Mesothelial cell of epicardium (in vitro differentiated cells): ENCODE results near the gene PEAK1. TPM values are rescaled to one million over a fixed set of nuclear protein-coding genes. Genes with fewer than 3 reads are reported as not detected.

Experiments used
- DNase-seq, 2 experiments: peaks; one replicate each; pipeline ENCODE4 v3.0.0; 2021; ENCODE audit warnings: low spot score in 2 of 2; ENCODE audit not compliant: unreplicated experiment in 2 of 2
- H3K27ac Mint-ChIP-seq: 2 replicates; pipeline ENCODE4 v1.8.0; 2021; ENCODE audit warnings: mixed read lengths
- H3K27me3 Mint-ChIP-seq: 2 replicates; pipeline ENCODE4 v1.8.0; 2021; ENCODE audit warnings: low read depth, mixed read lengths
- H3K36me3 Mint-ChIP-seq: 2 replicates; pipeline ENCODE4 v1.8.0; 2021; ENCODE audit warnings: mixed read lengths
- H3K4me1 Mint-ChIP-seq: 2 replicates; pipeline ENCODE4 v1.8.0; 2021; ENCODE audit warnings: mixed read lengths
- H3K4me3 Mint-ChIP-seq: 2 replicates; pipeline ENCODE4 v1.8.0; 2021; ENCODE audit warnings: mild to moderate bottlenecking, moderate library complexity, mixed read lengths
- H3K9me3 Mint-ChIP-seq: 2 replicates; pipeline ENCODE4 v1.8.0; 2021; ENCODE audit warnings: mixed read lengths
- total RNA-seq: library from RNA; stranded (reverse); gene quantifications from 3 replicates; pipeline ENCODE4 v1.2.1, GENCODE V29; 2021
- TF ChIP-seq, protein P1 (sequence below): fragments of 200-600 bp; sonication (generic); IDR thresholded peaks from one replicate; pipeline ENCODE4 v1.5.0; 2021; ENCODE audit warnings: antibody characterized with exemption; ENCODE audit not compliant: unreplicated experiment

Gene PEAK1
- total RNA-seq, 1 donor from 2014 or later = 92.3 TPM

DNA sequence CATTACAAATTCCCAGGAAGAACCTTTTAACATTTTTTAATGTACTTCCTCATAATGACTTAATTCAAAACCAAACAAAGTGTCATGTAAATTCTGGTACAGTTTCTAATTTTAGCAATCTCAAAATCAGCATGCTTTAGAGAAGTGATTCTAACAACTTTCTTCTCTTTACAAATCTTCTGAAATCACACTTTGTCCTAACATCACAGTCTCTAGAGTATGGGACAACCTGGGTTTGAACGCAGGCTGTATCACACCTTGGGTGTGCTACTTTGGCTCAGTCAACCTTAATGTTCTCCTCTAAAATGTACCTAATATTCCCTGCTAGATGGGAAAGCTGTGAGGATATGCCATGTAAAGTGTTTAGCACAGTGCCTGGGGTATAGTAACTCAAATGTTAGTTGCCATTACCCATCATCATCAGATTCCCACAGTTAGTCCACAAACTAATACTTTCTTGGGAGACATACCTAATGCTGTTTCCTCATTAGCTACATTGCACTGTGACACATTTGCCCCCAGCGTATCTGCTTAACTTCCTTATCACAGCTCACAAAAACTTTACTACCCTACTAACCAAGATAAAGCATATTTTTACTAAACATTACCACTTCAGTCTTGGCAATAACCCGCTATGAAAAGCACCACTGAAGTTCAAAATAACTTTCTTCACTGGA, 352.1 kb downstream of the PEAK1 start:
- DNase-seq = no peak
- peaks cover 57% of the 10 kb centered on the region for H3K4me1 Mint-ChIP-seq
- no peak overlapping the region for H3K4me3 Mint-ChIP-seq
- no peaks in the 10 kb centered on the region for H3K9me3 Mint-ChIP-seq
- H3K36me3 Mint-ChIP-seq = peaks cover 2% of the 10 kb centered on the region
- no peaks in the 10 kb centered on the region for H3K27me3 Mint-ChIP-seq
- H3K27ac Mint-ChIP-seq = peak overlapping the region; percentile 41
- TF ChIP-seq, protein P1, sequence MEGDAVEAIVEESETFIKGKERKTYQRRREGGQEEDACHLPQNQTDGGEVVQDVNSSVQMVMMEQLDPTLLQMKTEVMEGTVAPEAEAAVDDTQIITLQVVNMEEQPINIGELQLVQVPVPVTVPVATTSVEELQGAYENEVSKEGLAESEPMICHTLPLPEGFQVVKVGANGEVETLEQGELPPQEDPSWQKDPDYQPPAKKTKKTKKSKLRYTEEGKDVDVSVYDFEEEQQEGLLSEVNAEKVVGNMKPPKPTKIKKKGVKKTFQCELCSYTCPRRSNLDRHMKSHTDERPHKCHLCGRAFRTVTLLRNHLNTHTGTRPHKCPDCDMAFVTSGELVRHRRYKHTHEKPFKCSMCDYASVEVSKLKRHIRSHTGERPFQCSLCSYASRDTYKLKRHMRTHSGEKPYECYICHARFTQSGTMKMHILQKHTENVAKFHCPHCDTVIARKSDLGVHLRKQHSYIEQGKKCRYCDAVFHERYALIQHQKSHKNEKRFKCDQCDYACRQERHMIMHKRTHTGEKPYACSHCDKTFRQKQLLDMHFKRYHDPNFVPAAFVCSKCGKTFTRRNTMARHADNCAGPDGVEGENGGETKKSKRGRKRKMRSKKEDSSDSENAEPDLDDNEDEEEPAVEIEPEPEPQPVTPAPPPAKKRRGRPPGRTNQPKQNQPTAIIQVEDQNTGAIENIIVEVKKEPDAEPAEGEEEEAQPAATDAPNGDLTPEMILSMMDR = no peak

DNA sequence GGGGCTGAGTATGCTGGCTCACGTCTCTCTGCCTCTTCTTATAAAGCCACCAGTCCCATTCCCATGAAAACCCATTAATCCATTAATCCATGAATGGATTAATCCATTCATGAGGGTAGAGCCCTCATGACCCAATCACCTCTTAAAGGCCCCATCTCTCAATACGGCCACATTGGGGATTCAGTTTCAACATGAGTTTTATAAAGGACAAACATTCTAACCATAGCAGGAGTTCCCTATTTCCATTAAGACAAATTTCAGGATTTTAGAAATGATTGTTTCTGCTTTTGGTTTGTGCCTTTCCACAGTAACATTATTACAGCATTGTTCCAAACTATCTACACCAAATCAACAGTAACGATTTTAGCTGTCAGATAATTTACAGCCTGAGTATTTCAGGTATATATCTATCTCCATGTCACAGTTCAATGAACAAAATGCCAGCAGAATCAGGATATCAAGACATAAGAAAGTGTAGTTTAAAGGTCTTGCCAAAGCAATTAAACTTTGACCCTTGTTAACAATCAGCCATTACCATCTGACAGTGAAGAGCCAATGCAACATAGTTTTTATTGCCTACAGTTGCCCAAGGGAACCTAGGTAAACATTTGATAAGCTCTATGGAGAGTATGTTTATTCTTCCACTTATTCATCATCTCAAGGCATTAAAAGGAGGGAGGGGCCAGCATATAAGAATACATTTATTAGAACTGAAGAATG, 352.8 kb downstream of the PEAK1 start:
- TF ChIP-seq, protein P1 = no peak
- Mint-ChIP-seq H3K9me3 (no peaks in the 10 kb centered on the region), H3K36me3 (peaks cover 2% of the 10 kb centered on the region), H3K4me3 (no peak overlapping the region), H3K27me3 (no peaks in the 10 kb centered on the region), H3K27ac (peak overlapping the region; percentile 31), H3K4me1 (peaks cover 61% of the 10 kb centered on the region)
- no peak for DNase-seq

DNA sequence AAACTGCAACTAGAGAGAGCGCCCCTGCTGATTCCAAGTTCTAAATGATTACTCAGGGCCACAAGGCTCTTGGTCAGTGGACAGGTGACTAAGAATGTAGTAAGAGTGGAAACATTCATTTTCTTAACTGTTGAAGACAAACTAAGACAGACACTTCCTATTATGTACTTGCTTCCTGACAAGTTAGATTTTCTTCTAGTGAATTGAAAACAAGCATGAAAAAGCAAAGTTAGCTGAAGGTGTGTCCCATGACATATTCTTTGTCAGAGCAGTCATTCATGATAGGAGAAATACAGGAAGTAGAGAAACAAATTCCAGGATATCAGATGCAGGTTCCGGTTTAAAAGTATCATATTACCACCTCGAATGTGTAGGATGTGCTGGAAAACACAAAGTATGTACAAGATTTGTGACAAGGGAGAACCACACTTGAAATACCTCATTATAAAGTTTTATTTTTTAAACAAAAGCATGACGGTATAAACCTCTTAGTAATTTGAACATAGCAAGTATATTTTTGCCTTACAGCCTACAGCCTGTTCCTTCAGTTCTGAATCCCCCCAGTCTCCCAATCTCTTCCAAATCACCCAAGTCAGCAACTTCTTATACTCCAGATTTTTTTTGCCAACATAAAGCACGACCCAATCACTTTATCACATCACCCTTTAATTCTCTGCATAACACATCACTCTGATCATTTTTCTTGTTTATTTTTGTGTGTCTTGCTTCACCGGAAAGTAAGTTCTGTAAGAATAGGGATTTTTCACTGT, 355.2 kb downstream of the PEAK1 start:
- H3K27ac Mint-ChIP-seq = peak overlapping the region; percentile 91
- H3K27me3 Mint-ChIP-seq = no peaks in the 10 kb centered on the region
- peaks cover 66% of the 10 kb centered on the region for H3K4me1 Mint-ChIP-seq
- TF ChIP-seq, protein P1 = no peak
- no peak for DNase-seq
- H3K9me3 Mint-ChIP-seq = no peaks in the 10 kb centered on the region
- H3K4me3 Mint-ChIP-seq = no peak overlapping the region
- H3K36me3 Mint-ChIP-seq = peaks cover 2% of the 10 kb centered on the region

DNA sequence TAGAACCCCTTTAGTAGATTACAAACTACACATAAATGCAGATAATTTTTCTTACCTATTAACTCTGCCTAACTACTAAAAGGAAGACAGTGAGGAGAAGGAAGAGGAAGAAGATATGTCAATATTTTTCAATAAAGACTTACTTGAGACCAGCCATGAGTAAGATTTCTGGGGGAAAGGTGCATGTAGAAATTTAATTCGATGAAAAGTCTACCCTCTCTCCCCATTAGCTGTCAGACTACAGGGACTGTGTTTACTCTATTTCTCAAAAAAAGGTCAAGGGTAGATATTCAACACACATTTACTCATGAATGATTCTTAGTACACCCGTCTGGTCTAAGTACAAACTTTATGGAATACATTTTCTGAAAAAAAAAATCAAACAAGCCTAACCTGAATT, 355.8 kb downstream of the PEAK1 start:
- Mint-ChIP-seq H3K27ac (peak overlapping the region; percentile 27), H3K27me3 (no peaks in the 10 kb centered on the region), H3K4me3 (no peak overlapping the region), H3K36me3 (peaks cover 2% of the 10 kb centered on the region), H3K9me3 (no peaks in the 10 kb centered on the region), H3K4me1 (peaks cover 65% of the 10 kb centered on the region)
- TF ChIP-seq, protein P1 = no peak
- no peak for DNase-seq

DNA sequence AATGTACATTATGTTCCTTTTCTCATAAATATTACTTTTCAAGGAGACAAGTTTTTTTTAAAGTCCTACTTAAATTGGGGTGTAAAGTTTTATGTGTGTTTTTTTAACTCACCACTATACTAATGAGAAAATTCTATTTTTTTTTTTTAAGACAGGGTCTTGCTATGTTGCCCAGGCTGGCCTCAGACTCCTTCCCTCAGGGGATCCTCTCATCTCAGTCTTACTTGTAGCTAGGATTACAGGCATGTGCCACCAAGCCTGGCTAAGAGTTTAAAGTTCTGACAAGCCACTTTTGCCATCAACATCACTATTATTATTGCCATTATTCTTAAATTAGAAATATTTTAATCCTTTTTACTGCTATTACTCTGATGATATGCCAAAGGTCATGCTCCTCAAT, 356.7 kb downstream of the PEAK1 start:
- no peak for DNase-seq
- H3K9me3 Mint-ChIP-seq = no peaks in the 10 kb centered on the region
- H3K27ac Mint-ChIP-seq = no peak overlapping the region
- TF ChIP-seq, protein P1 = no peak
- H3K27me3 Mint-ChIP-seq = no peaks in the 10 kb centered on the region
- peaks cover 66% of the 10 kb centered on the region for H3K4me1 Mint-ChIP-seq
- H3K36me3 Mint-ChIP-seq = no peaks in the 10 kb centered on the region
- no peak overlapping the region for H3K4me3 Mint-ChIP-seq
